ENCODE measurements around the gene FCN3.

The FCN3 gene

GRCh38 chr1:27377760-27378495, 3.3 kb upstream of the FCN3 start:
- Mint-ChIP-seq H3K9me3 (no peaks in the 10 kb centered on the region), H3K4me3 (no peak overlapping the region), H3K36me3 (ENCODE audit: low read depth) (no peaks in the 10 kb centered on the region), H3K27ac (no peak overlapping the region), H3K27me3 (ENCODE audit: low read depth, poor library complexity) (peaks cover 22% of the 10 kb centered on the region), H3K4me1 (peaks cover 17% of the 10 kb centered on the region)
- no peak for DNase-seq
- no peak for TF ChIP-seq CTCF (IDR thresholded peaks at IDR 0.05)

- no peak for DNase-seq
- Mint-ChIP-seq H3K4me3 (no peak overlapping the region), H3K4me1 (peaks cover 22% of the 10 kb centered on the region), H3K27ac (no peak overlapping the region), H3K9me3 (no peaks in the 10 kb centered on the region), H3K27me3 (ENCODE audit: low read depth, poor library complexity) (peaks cover 13% of the 10 kb centered on the region), H3K36me3 (ENCODE audit: low read depth) (no peaks in the 10 kb centered on the region)
- TF ChIP-seq CTCF (IDR thresholded peaks at IDR 0.05), result peak; percentile 40
Observed at GRCh38 chr1:27372808-27373690, 1.6 kb downstream of the FCN3 start.

- DNase-seq, result no peak
- Mint-ChIP-seq H3K36me3 (ENCODE audit: low read depth) (no peaks in the 10 kb centered on the region), H3K4me3 (no peak overlapping the region), H3K27me3 (ENCODE audit: low read depth, poor library complexity) (peaks cover 13% of the 10 kb centered on the region), H3K4me1 (peaks cover 21% of the 10 kb centered on the region), H3K27ac (no peak overlapping the region), H3K9me3 (no peaks in the 10 kb centered on the region)
- no peak for TF ChIP-seq CTCF (IDR thresholded peaks at IDR 0.05)
Observed at GRCh38 chr1:27372022-27372807, 2.4 kb downstream of the FCN3 start.

- Mint-ChIP-seq H3K4me3 (peak overlapping the region; percentile 55), H3K9me3 (no peaks in the 10 kb centered on the region), H3K27me3 (ENCODE audit: low read depth, poor library complexity) (peaks cover 10% of the 10 kb centered on the region), H3K36me3 (ENCODE audit: low read depth) (no peaks in the 10 kb centered on the region), H3K4me1 (peaks cover 43% of the 10 kb centered on the region), H3K27ac (no peak overlapping the region)
- DNase-seq, result no peak
- no peak for TF ChIP-seq CTCF (IDR thresholded peaks at IDR 0.05)
Observed at GRCh38 chr1:27368869-27369582, 5.6 kb downstream of the FCN3 start.

GRCh38 chr1:27367160-27367650, 7.4 kb downstream of the FCN3 start:
- Mint-ChIP-seq H3K4me1 (peaks cover 54% of the 10 kb centered on the region), H3K9me3 (no peaks in the 10 kb centered on the region), H3K27me3 (ENCODE audit: low read depth, poor library complexity) (peaks cover 9% of the 10 kb centered on the region), H3K27ac (no peak overlapping the region), H3K4me3 (peak overlapping the region; percentile 83), H3K36me3 (ENCODE audit: low read depth) (no peaks in the 10 kb centered on the region)
- no peak for TF ChIP-seq CTCF (IDR thresholded peaks at IDR 0.05)
- DNase-seq, result no peak

All from nephron progenitor cell (in vitro differentiated cells).